ENCODE measurements around the gene PER2. TPM values are rescaled to one million over a fixed set of nuclear protein-coding genes. Genes with fewer than 3 reads are reported as not detected.

The PER2 gene
- total and polyA plus RNA-seq, 2 of the 13 experiments (the other 11 are each of a cell fraction or from before 2014, with no cell fraction given), result 5.1 to 9.4 TPM

GRCh38 chr2:238290091-238290509, 1.7 kb upstream of the PER2 start (continued):
- TF ChIP-seq REL (CRISPR knock-in tag; conservative IDR thresholded peaks at IDR 0.05) (no peak), RORA (CRISPR knock-in tag; IDR thresholded peaks at IDR 0.05) (no peak), FOXA3 (CRISPR knock-in tag; IDR thresholded peaks at IDR 0.05) (peak; percentile 33; the same call in 1 of the 2 replicates), AFF4 (CRISPR knock-in tag; IDR thresholded peaks at IDR 0.05) (no peak), SIX4 (CRISPR knock-in tag; IDR thresholded peaks at IDR 0.05) (no peak), CHD4 (IDR thresholded peaks at IDR 0.05; ENCODE audit: borderline replicate concordance, low read length) (no peak), BRCA1 (CRISPR knock-in tag; IDR thresholded peaks at IDR 0.05) (no peak), ZNF737 (CRISPR knock-in tag; IDR thresholded peaks at IDR 0.05; ENCODE audit: borderline replicate concordance) (no peak), KDM3A (CRISPR knock-in tag; IDR thresholded peaks at IDR 0.05; ENCODE audit: low read depth) (no peak), ZNF501 (CRISPR knock-in tag; IDR thresholded peaks at IDR 0.05) (0 out of 2 replicates have a peak, but pooled peaks have one; percentile 0), MED1 (CRISPR knock-in tag; IDR thresholded peaks at IDR 0.05) (0 out of 2 replicates have a peak, but pooled peaks have one; percentile 35), KLF11 (CRISPR knock-in tag; IDR thresholded peaks at IDR 0.05) (no peak), ATF1 (CRISPR knock-in tag; IDR thresholded peaks at IDR 0.05) (no peak), ZNF343 (CRISPR knock-in tag; IDR thresholded peaks at IDR 0.05) (no peak), MNT (IDR thresholded peaks at IDR 0.05) (peak; percentile 44; the same call in 1 of the 2 replicates), RNF2 (conservative IDR thresholded peaks at IDR 0.05; ENCODE audit: low read depth) (0 out of 2 replicates have a peak, but pooled peaks have one; percentile 52), ZNF546 (CRISPR knock-in tag; conservative IDR thresholded peaks at IDR 0.05) (no peak), ZFP41 (CRISPR knock-in tag; IDR thresholded peaks at IDR 0.05; ENCODE audit: borderline replicate concordance) (no peak), ZNF263 (CRISPR knock-in tag; IDR thresholded peaks at IDR 0.05) (0 out of 2 replicates have a peak, but pooled peaks have one; percentile 21), TFAP4 (IDR thresholded peaks at IDR 0.05; ENCODE audit: borderline replicate concordance, low read depth) (no peak), HNF1A (IDR thresholded peaks at IDR 0.05; ENCODE audit: low read depth) (no peak), HNF1A (CRISPR knock-in tag; IDR thresholded peaks at IDR 0.05; ENCODE audit: borderline replicate concordance) (no peak)
